GM12891 (cell line): ENCODE measurements around the gene SPATA13.
A peak's percentile ranks its signal among the peaks of the same experiment; 100 is the strongest.

Source experiments
- DNase-seq: peaks from one replicate; pipeline ENCODE4 v3.0.0; 2011; ENCODE audit warnings: low spot score; ENCODE audit not compliant: insufficient read length
- FAIRE-seq: peaks from 2 replicates; lab custom pipeline; 2011; peaks lifted over from hg19 to GRCh38; lab: Jason Lieb, UNC
- PAX5 ChIP-seq: IDR thresholded peaks from 2 replicates; pipeline ENCODE4 v1.6.1; 2011; ENCODE audit warnings: low read length, moderate library complexity, mild to moderate bottlenecking; ENCODE audit not compliant: insufficient read depth, severe bottlenecking
- POLR2A ChIP-seq: IDR thresholded peaks from 2 replicates; pipeline ENCODE4 v1.6.1; 2011; ENCODE audit warnings: low read depth, low read length, control low read depth
- POLR2AphosphoS5 ChIP-seq: IDR thresholded peaks from 2 replicates; pipeline ENCODE4 v1.6.1; 2011; ENCODE audit warnings: low read depth, low read length, control low read depth
- POU2F2 ChIP-seq: IDR thresholded peaks from 2 replicates; pipeline ENCODE4 v1.6.1; 2011; ENCODE audit warnings: low read depth, mild to moderate bottlenecking, control low read depth, low read length, moderate library complexity
- SPI1 ChIP-seq: IDR thresholded peaks from 2 replicates; pipeline ENCODE4 v1.6.1; 2011; ENCODE audit warnings: low read depth, low read length, control low read depth
- TAF1 ChIP-seq: IDR thresholded peaks from 2 replicates; pipeline ENCODE4 v1.6.1; 2011; ENCODE audit warnings: low read depth, low read length, control low read depth

Gene SPATA13

GRCh38 chr13:24254146-24254841 lies 93.8 kb downstream of the SPATA13 start:
- DNase-seq (no peak), FAIRE-seq (no peak)
- TF ChIP-seq PAX5 (no peak), SPI1 (no peak), POU2F2 (no peak), TAF1 (no peak), POLR2AphosphoS5 (no peak), POLR2A (no peak)

- FAIRE-seq (no peak), DNase-seq (no peak)
- no peak for TF ChIP-seq POLR2A
- no peak for TF ChIP-seq POLR2AphosphoS5
- TF ChIP-seq SPI1: no peak
- TF ChIP-seq PAX5: no peak
- TF ChIP-seq TAF1: no peak
- TF ChIP-seq POU2F2: no peak
These were observed 97.0 kb downstream of the SPATA13 start for GRCh38 chr13:24257497-24257896.

DNA sequence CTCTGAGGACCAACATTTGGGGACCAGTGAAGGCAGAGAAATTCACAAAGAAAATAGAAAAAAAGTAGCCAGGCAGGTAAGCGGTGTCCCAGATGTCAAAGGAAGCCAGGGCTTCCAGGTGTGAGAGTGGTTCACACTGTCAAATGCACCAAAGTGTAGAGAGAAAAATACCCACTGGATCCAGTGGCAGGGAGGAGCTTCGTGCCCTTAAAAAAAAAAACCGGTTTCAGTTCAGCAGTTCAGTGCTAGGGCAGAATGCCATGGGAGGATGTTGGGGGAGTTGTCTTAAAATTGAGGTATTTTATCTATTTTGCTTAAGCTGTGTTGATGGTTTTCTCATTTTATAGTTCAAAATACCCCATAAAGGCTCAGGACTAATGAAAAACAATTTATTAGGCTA lies 101.0 kb downstream of the SPATA13 start:
- FAIRE-seq (no peak), DNase-seq (no peak)
- no peak for TF ChIP-seq POLR2AphosphoS5
- no peak for TF ChIP-seq POU2F2
- TF ChIP-seq POLR2A: no peak
- TF ChIP-seq TAF1: no peak
- TF ChIP-seq SPI1: no peak
- no peak for TF ChIP-seq PAX5

DNA sequence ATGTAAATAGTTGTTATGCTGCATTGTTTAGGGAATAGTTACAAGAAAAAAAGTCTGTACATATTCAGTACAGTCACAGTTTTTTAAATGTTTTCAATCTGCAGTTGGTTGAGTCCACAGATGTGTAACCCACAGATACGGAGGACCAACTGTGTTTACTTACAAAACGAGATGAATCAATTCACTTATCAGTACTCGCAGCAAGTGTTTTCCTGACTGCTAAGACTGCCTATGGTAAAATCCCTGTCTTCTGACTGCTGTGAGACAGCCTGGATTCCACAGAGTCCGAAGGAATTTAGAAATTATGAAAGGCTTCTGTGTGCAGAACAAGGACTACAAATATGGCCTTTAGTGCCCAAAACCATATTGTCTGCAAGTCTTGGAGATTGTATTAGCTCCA lies 103.1 kb downstream of the SPATA13 start:
- no peak for DNase-seq
- no peak for TF ChIP-seq PAX5
- TF ChIP-seq POLR2AphosphoS5: no peak
- no peak for TF ChIP-seq SPI1
- no peak for TF ChIP-seq POU2F2
- no peak for TF ChIP-seq POLR2A
- no peak for TF ChIP-seq TAF1
- FAIRE-seq: peak; percentile 43

- DNase-seq (no peak), FAIRE-seq (peak; percentile 79)
These were observed 104.5 kb downstream of the SPATA13 start for GRCh38 chr13:24264976-24265375.

GRCh38 chr13:24265453-24265852 lies 104.9 kb downstream of the SPATA13 start:
- FAIRE-seq (peak; percentile 23), DNase-seq (no peak)
- TF ChIP-seq SPI1: no peak
- no peak for TF ChIP-seq POLR2A
- no peak for TF ChIP-seq TAF1
- no peak for TF ChIP-seq POLR2AphosphoS5
- TF ChIP-seq PAX5: no peak
- TF ChIP-seq POU2F2: no peak

More at GRCh38 chr13:24264976-24265375, 104.5 kb downstream of the SPATA13 start:
- TF ChIP-seq TAF1: no peak
- TF ChIP-seq POLR2AphosphoS5: no peak
- no peak for TF ChIP-seq SPI1
- TF ChIP-seq POU2F2: no peak
- TF ChIP-seq POLR2A: no peak
- TF ChIP-seq PAX5: no peak

DNA sequence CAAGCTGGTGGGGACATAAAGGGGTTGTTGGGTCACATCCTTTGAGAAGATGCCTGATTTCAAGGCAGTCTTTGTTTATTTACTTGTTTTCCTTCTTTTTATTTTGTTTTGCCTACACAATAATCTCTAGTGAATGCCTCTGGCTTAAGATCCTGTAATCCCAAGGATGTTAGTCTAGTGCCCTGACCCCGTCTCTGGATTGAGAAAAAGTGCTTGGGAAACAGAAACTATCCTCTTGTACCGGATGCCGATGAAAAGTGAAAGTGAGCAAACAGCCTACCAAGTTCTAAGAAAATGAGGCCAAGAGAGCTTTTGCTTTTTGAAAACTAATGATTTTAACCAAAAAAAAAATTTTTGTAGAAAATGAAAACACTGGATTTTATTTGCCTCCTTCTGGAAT lies 106.8 kb downstream of the SPATA13 start:
- FAIRE-seq: no peak
- DNase-seq: no peak
- TF ChIP-seq POU2F2 (no peak), SPI1 (no peak), PAX5 (no peak), TAF1 (no peak), POLR2AphosphoS5 (no peak), POLR2A (no peak)

- DNase-seq (no peak), FAIRE-seq (no peak)
- TF ChIP-seq PAX5: no peak
- TF ChIP-seq SPI1: no peak
- TF ChIP-seq POU2F2: no peak
- no peak for TF ChIP-seq TAF1
- TF ChIP-seq POLR2AphosphoS5: no peak
- no peak for TF ChIP-seq POLR2A
These were observed 107.3 kb downstream of the SPATA13 start for GRCh38 chr13:24267801-24268200.

GRCh38 chr13:24269821-24270220 lies 109.3 kb downstream of the SPATA13 start:
- DNase-seq: no peak
- no peak for TF ChIP-seq POLR2AphosphoS5
- TF ChIP-seq TAF1: no peak
- TF ChIP-seq SPI1: no peak
- TF ChIP-seq PAX5: no peak
- TF ChIP-seq POLR2A: no peak
- no peak for TF ChIP-seq POU2F2
- no peak for FAIRE-seq
